NCI-H774 (cell line): ENCODE data around the gene EMC9.

Source experiments
- DNase-seq: peaks from one replicate; lab custom pipeline; 2025; lab: John Stamatoyannopoulos, UW

Gene EMC9

GRCh38 chr14:24141097-24141880 lies at the start of gene EMC9:
EMC9 (minus strand) TSS chr14:24141591; CDS start chr14:24141304, 287 bp downstream.
- peak; percentile 99 for DNase-seq

GRCh38 chr14:24190416-24190815 lies 49.0 kb upstream of the EMC9 start:
- DNase-seq = no peak

- no peak for DNase-seq
These were observed 48.1 kb upstream of the EMC9 start for GRCh38 chr14:24189460-24189859.

- no peak for DNase-seq
These were observed 47.6 kb upstream of the EMC9 start for GRCh38 chr14:24189059-24189375.

GRCh38 chr14:24188251-24189058 lies 47.1 kb upstream of the EMC9 start, which contains the start of gene IPO4:
IPO4 (minus strand) TSS chr14:24188816; CDS start chr14:24188787, 29 bp downstream.
- peak; percentile 97 for DNase-seq

GRCh38 chr14:24187539-24187915 lies 46.1 kb upstream of the EMC9 start:
- DNase-seq = no peak

GRCh38 chr14:24186831-24187538 lies 45.6 kb upstream of the EMC9 start:
- DNase-seq = no peak

GRCh38 chr14:24185741-24186140 lies 44.4 kb upstream of the EMC9 start:
- DNase-seq = no peak

- DNase-seq = no peak
These were observed 43.6 kb upstream of the EMC9 start for GRCh38 chr14:24185026-24185425.

- DNase-seq = no peak
These were observed 42.9 kb upstream of the EMC9 start for GRCh38 chr14:24184104-24184970.

GRCh38 chr14:24183014-24183481 lies 41.7 kb upstream of the EMC9 start:
- no peak for DNase-seq

- no peak for DNase-seq
These were observed 40.9 kb upstream of the EMC9 start for GRCh38 chr14:24182110-24182882.

- DNase-seq = no peak
These were observed 40.1 kb upstream of the EMC9 start for GRCh38 chr14:24181371-24182077.

- DNase-seq = no peak
These were observed 38.8 kb upstream of the EMC9 start for GRCh38 chr14:24179961-24180796.

GRCh38 chr14:24179294-24179960 lies 38.0 kb upstream of the EMC9 start:
- no peak for DNase-seq

GRCh38 chr14:24178399-24179178 lies 37.2 kb upstream of the EMC9 start:
- no peak for DNase-seq

- no peak for DNase-seq
These were observed 36.5 kb upstream of the EMC9 start for GRCh38 chr14:24177891-24178290.
